DND-41 (cell line): Measurements from ENCODE around the gene CDR2L.
"Not testable (repeated sequence)": the region's sequence is repeated elsewhere in the genome, so short reads cannot be mapped to it uniquely, and the experiment has no call there.

ENCODE experiments used
- ATAC-seq: fragments of 200-7000 bp; cut with Tn5 transposase; 3 replicates; pipeline ENCODE4 v1.9.1; 2021; ENCODE audit warnings: low read depth; ENCODE audit not compliant: insufficient read depth
- DNase-seq: peaks from one replicate; pipeline ENCODE4 v3.0.0-alpha.2; 2020
- H2AFZ ChIP-seq: 2 replicates; pipeline ENCODE4 v1.6.0; 2012; ENCODE audit warnings: low read depth, low read length
- H3K27ac ChIP-seq: 2 replicates; pipeline ENCODE4 v1.5.1; 2012; ENCODE audit warnings: low read length, inconsistent platforms
- H3K27me3 ChIP-seq: fragments of 200-600 bp; sonication (generic); 2 replicates; pipeline ENCODE4 v1.6.0; 2012; ENCODE audit warnings: low read length, mild to moderate bottlenecking, inconsistent platforms; ENCODE audit not compliant: insufficient read depth, poor library complexity
- H3K36me3 ChIP-seq: 2 replicates; pipeline ENCODE4 v1.5.1; 2012; ENCODE audit warnings: low read length, inconsistent platforms; ENCODE audit not compliant: insufficient read depth
- H3K4me1 ChIP-seq: 2 replicates; pipeline ENCODE4 v1.5.1; 2012; ENCODE audit warnings: mild to moderate bottlenecking, low read length; ENCODE audit not compliant: insufficient read depth
- H3K4me2 ChIP-seq: 2 replicates; pipeline ENCODE4 v1.6.0; 2012; ENCODE audit warnings: mild to moderate bottlenecking, moderate library complexity, low read length, inconsistent platforms; ENCODE audit not compliant: insufficient read depth
- H3K4me3 ChIP-seq, 2 experiments: fragments of 200-600 bp in 1 of 2; shearing (Covaris generic) in 1 of 2; 2 replicates each; pipeline ENCODE4 v1.5.1; 2012 to 2016; ENCODE audit warnings: inconsistent platforms in 2 of 2, low read length in 2 of 2, mild to moderate bottlenecking in 2 of 2, low read depth in 1 of 2, moderate library complexity in 1 of 2
- H3K79me2 ChIP-seq: 2 replicates; pipeline ENCODE4 v1.6.0; 2012; ENCODE audit warnings: low read length, inconsistent platforms; ENCODE audit not compliant: insufficient read depth
- H3K9ac ChIP-seq: 2 replicates; pipeline ENCODE4 v1.6.0; 2012; ENCODE audit warnings: low read depth, mild to moderate bottlenecking, inconsistent platforms, low read length, moderate library complexity
- H3K9me3 ChIP-seq: 2 replicates; pipeline ENCODE4 v1.5.1; 2012; ENCODE audit warnings: low read length, moderate library complexity, mild to moderate bottlenecking, inconsistent platforms; ENCODE audit not compliant: insufficient read depth, severe bottlenecking
- H4K20me1 ChIP-seq: 2 replicates; pipeline ENCODE4 v1.6.0; 2012; ENCODE audit warnings: low read length; ENCODE audit not compliant: insufficient read depth
- CTCF ChIP-seq: IDR thresholded peaks from 2 replicates; pipeline ENCODE4 v1.5.1; 2012; ENCODE audit warnings: borderline replicate concordance, low read length, moderate library complexity, mild to moderate bottlenecking; ENCODE audit not compliant: poor library complexity, severe bottlenecking; ENCODE audit errors: extremely low read depth
- EZH2 ChIP-seq: IDR thresholded peaks from 3 replicates; pipeline ENCODE4 v1.6.1; 2012; ENCODE audit warnings: borderline replicate concordance, low read depth, mild to moderate bottlenecking, moderate library complexity, low read length, inconsistent platforms; ENCODE audit not compliant: severe bottlenecking

CDR2L gene

GRCh38 chr17:75003957-75004355 is 16.5 kb downstream of the CDR2L start:
- Histone ChIP-seq H3K4me3 (no peak overlapping the region), H3K9me3 (no peaks in the 10 kb centered on the region), H4K20me1 (no peaks in the 10 kb centered on the region), H3K9ac (no peak overlapping the region), H3K4me1 (no peaks in the 10 kb centered on the region), H3K27ac (no peak overlapping the region), H3K27me3 (no peaks in the 10 kb centered on the region), H3K79me2 (no peaks in the 10 kb centered on the region), H2AFZ (no peak overlapping the region), H3K4me2 (no peak overlapping the region), H3K36me3 (no peaks in the 10 kb centered on the region)
- TF ChIP-seq EZH2 (no peak), CTCF (no peak)
- DNase-seq (no peak), ATAC-seq (no peak)

- DNase-seq = no peak
- no peak for ATAC-seq
- Histone ChIP-seq H3K4me3 (no peak overlapping the region), H3K9ac (no peak overlapping the region), H3K4me1 (no peaks in the 10 kb centered on the region), H3K27me3 (no peaks in the 10 kb centered on the region), H3K27ac (no peak overlapping the region), H3K79me2 (no peaks in the 10 kb centered on the region), H3K36me3 (no peaks in the 10 kb centered on the region), H2AFZ (no peak overlapping the region), H3K4me2 (no peak overlapping the region), H3K9me3 (no peaks in the 10 kb centered on the region), H4K20me1 (no peaks in the 10 kb centered on the region)
- TF ChIP-seq CTCF = no peak
- TF ChIP-seq EZH2 = no peak
These were observed 16.9 kb downstream of the CDR2L start for GRCh38 chr17:75004371-75004770.

- ATAC-seq (no peak), DNase-seq (no peak)
- Histone ChIP-seq H4K20me1 (no peaks in the 10 kb centered on the region), H3K36me3 (no peaks in the 10 kb centered on the region), H3K9me3 (no peaks in the 10 kb centered on the region), H3K27ac (no peak overlapping the region), H2AFZ (no peak overlapping the region), H3K9ac (no peak overlapping the region), H3K27me3 (no peaks in the 10 kb centered on the region), H3K4me1 (no peaks in the 10 kb centered on the region), H3K4me2 (no peak overlapping the region), H3K79me2 (no peaks in the 10 kb centered on the region), H3K4me3 (no peak overlapping the region)
- no peak for TF ChIP-seq EZH2
- no peak for TF ChIP-seq CTCF
These were observed 17.9 kb downstream of the CDR2L start for GRCh38 chr17:75005291-75005690.

GRCh38 chr17:75006084-75006483 is 18.7 kb downstream of the CDR2L start:
- H3K9ac ChIP-seq, DNase-seq, H3K4me3 ChIP-seq, ATAC-seq, H3K27me3 ChIP-seq, H3K9me3 ChIP-seq, H2AFZ ChIP-seq, H3K79me2 ChIP-seq, H3K36me3 ChIP-seq, H4K20me1 ChIP-seq, H3K4me2 ChIP-seq, H3K4me1 ChIP-seq, H3K27ac ChIP-seq: not testable (repeated sequence)
